Midbrain (tissue), 1 donor: Measurements from ENCODE around the gene RAP1GAP.

Experiments used
- DNase-seq: peaks from one replicate; lab custom pipeline; 2025; lab: John Stamatoyannopoulos, UW

The RAP1GAP gene

GRCh38 chr1:21625390-21626190 lies 43.6 kb downstream of the RAP1GAP start:
- no peak for DNase-seq

GRCh38 chr1:21624571-21625389 lies 44.4 kb downstream of the RAP1GAP start:
- DNase-seq: peak; percentile 42

- DNase-seq: no peak
Measured at GRCh38 chr1:21623410-21623961, 45.7 kb downstream of the RAP1GAP start.

- DNase-seq: no peak
Measured at GRCh38 chr1:21622466-21623315, 46.5 kb downstream of the RAP1GAP start.

GRCh38 chr1:21621761-21622436 lies 47.3 kb downstream of the RAP1GAP start:
- no peak for DNase-seq

GRCh38 chr1:21621051-21621450 lies 48.1 kb downstream of the RAP1GAP start:
- no peak for DNase-seq

- DNase-seq: peak; percentile 41
Measured at GRCh38 chr1:21620496-21620895, 48.7 kb downstream of the RAP1GAP start.

GRCh38 chr1:21620011-21620410 lies 49.1 kb downstream of the RAP1GAP start:
- DNase-seq: no peak

- no peak for DNase-seq
Measured at GRCh38 chr1:21619375-21619947, 49.7 kb downstream of the RAP1GAP start.

- DNase-seq: no peak
Measured at GRCh38 chr1:21618561-21619374, 50.4 kb downstream of the RAP1GAP start.

- DNase-seq: no peak
Measured at GRCh38 chr1:21618059-21618458, 51.1 kb downstream of the RAP1GAP start.

GRCh38 chr1:21617126-21617738 lies 51.9 kb downstream of the RAP1GAP start:
- no peak for DNase-seq

- no peak for DNase-seq
Measured at GRCh38 chr1:21616372-21616771, 52.8 kb downstream of the RAP1GAP start.

- DNase-seq: no peak
Measured at GRCh38 chr1:21614419-21615115, 54.6 kb downstream of the RAP1GAP start.

- no peak for DNase-seq
Measured at GRCh38 chr1:21613072-21613867, 55.9 kb downstream of the RAP1GAP start.

- no peak for DNase-seq
Measured at GRCh38 chr1:21612057-21612456, 57.1 kb downstream of the RAP1GAP start.

GRCh38 chr1:21610989-21611785 lies 58.0 kb downstream of the RAP1GAP start:
- no peak for DNase-seq
